Trophoblast cell (in vitro differentiated cells and primary cell): ENCODE data around the gene DNAJB6.

Source experiments
- DNase-seq, 2 donors: peaks; one replicate each; pipeline ENCODE4 v3.0.0-alpha.2; 2016
- H2AFZ ChIP-seq: 2 replicates; pipeline ENCODE4 v1.6.1; 2013; ENCODE audit warnings: low read length, moderate library complexity, mild to moderate bottlenecking; ENCODE audit not compliant: insufficient read depth, poor library complexity
- H2AK5ac ChIP-seq: 2 replicates; pipeline ENCODE4 v1.6.1; 2013; ENCODE audit warnings: mild to moderate bottlenecking, low read length
- H2BK120ac ChIP-seq: 2 replicates; pipeline ENCODE4 v1.6.1; 2013; ENCODE audit warnings: low read length, mild to moderate bottlenecking, moderate library complexity; ENCODE audit not compliant: insufficient read depth, poor library complexity
- H2BK12ac ChIP-seq: 2 replicates; pipeline ENCODE4 v1.6.1; 2013; ENCODE audit warnings: mild to moderate bottlenecking, low read length, moderate library complexity
- H2BK5ac ChIP-seq: 2 replicates; pipeline ENCODE4 v1.6.1; 2013; ENCODE audit warnings: low read length, low read depth, moderate library complexity, mild to moderate bottlenecking; ENCODE audit not compliant: poor library complexity
- H3K14ac ChIP-seq: 2 replicates; pipeline ENCODE4 v1.6.1; 2013; ENCODE audit warnings: mild to moderate bottlenecking, low read length
- H3K18ac ChIP-seq: 2 replicates; pipeline ENCODE4 v1.6.1; 2013; ENCODE audit warnings: mild to moderate bottlenecking, low read length
- H3K23ac ChIP-seq: 2 replicates; pipeline ENCODE4 v1.6.1; 2013; ENCODE audit warnings: low read length
- H3K27ac ChIP-seq: 2 replicates; pipeline ENCODE4 v1.5.1; 2013; ENCODE audit warnings: low read depth, mild to moderate bottlenecking, inconsistent platforms, low read length, moderate library complexity
- H3K27me3 ChIP-seq: 2 replicates; pipeline ENCODE4 v1.6.1; 2013; ENCODE audit warnings: inconsistent platforms, mild to moderate bottlenecking, low read length, moderate library complexity; ENCODE audit not compliant: insufficient read depth
- H3K36me3 ChIP-seq, 2 experiments: 1 replicate in 1 of 2; 2 replicates in 1 of 2; pipeline ENCODE4 v1.6.1; 2013; ENCODE audit warnings: low read length in 2 of 2, mild to moderate bottlenecking in 2 of 2, moderate library complexity in 1 of 2; ENCODE audit not compliant: insufficient read depth in 2 of 2, control insufficient read depth in 1 of 2
- H3K4ac ChIP-seq: 2 replicates; pipeline ENCODE4 v1.6.1; 2013; ENCODE audit warnings: low read depth, mild to moderate bottlenecking, low read length, moderate library complexity
- H3K4me1 ChIP-seq, 2 experiments: 1 replicate in 1 of 2; 2 replicates in 1 of 2; pipeline ENCODE4 v1.6.1; 2013; ENCODE audit warnings: low read length in 2 of 2, mild to moderate bottlenecking in 2 of 2, moderate library complexity in 1 of 2; ENCODE audit not compliant: insufficient read depth in 2 of 2, control insufficient read depth in 1 of 2
- H3K4me2 ChIP-seq: 2 replicates; pipeline ENCODE4 v1.6.1; 2013; ENCODE audit warnings: inconsistent platforms, mild to moderate bottlenecking, low read length, moderate library complexity
- H3K4me3 ChIP-seq: 2 replicates; pipeline ENCODE4 v1.5.1; 2013; ENCODE audit warnings: mild to moderate bottlenecking, low read depth, low read length, inconsistent platforms
- H3K79me1 ChIP-seq: one replicate; pipeline ENCODE4 v1.6.1; 2013; ENCODE audit warnings: low read length
- H3K79me2 ChIP-seq: 2 replicates; pipeline ENCODE4 v1.6.1; 2013; ENCODE audit warnings: low read length, mild to moderate bottlenecking; ENCODE audit not compliant: control insufficient read depth, insufficient read depth, poor library complexity
- H3K9ac ChIP-seq: 2 replicates; pipeline ENCODE4 v1.6.1; 2013; ENCODE audit warnings: mild to moderate bottlenecking, low read length
- H3K9me3 ChIP-seq: 2 replicates; pipeline ENCODE4 v1.6.1; 2013; ENCODE audit warnings: low read depth, mild to moderate bottlenecking, control low read depth, inconsistent platforms, low read length; ENCODE audit not compliant: insufficient read depth
- H4K12ac ChIP-seq: 2 replicates; pipeline ENCODE4 v1.6.1; 2013; ENCODE audit warnings: low read depth, mild to moderate bottlenecking, low read length, moderate library complexity
- H4K8ac ChIP-seq: 2 replicates; pipeline ENCODE4 v1.6.1; 2013; ENCODE audit warnings: low read depth, mild to moderate bottlenecking, low read length, moderate library complexity
- H4K91ac ChIP-seq: one replicate; pipeline ENCODE4 v1.6.1; 2013; ENCODE audit warnings: low read depth, mild to moderate bottlenecking, low read length, moderate library complexity
- WGBS: extraction: QIAGEN DNeasy Blood & Tissue Kit; methylation state at CpG from one replicate; pipeline ENCODE4 v1.1.7; 2013; ENCODE audit warnings: missing lambda C conversion rate; ENCODE audit not compliant: insufficient read length, insufficient coverage; ENCODE audit errors: extremely low coverage; 5-methylcytosine and 5-hydroxymethylcytosine counted together

The DNAJB6 gene

GRCh38 chr7:157460721-157461120, 123.9 kb downstream of the DNAJB6 start:
- H4K8ac ChIP-seq: no peak overlapping the region
- WGBS: no CpG with 5 or more reads among the region's 11 CpGs
- H3K79me2 ChIP-seq: no peaks in the 10 kb centered on the region
- no peak overlapping the region for H3K18ac ChIP-seq
- H3K27ac ChIP-seq: no peak overlapping the region
- no peaks in the 10 kb centered on the region for H3K79me1 ChIP-seq
- no peak overlapping the region for H2AFZ ChIP-seq
- no peak overlapping the region for H3K14ac ChIP-seq
- no peak overlapping the region for H3K4me3 ChIP-seq
- no peak overlapping the region for H2AK5ac ChIP-seq
- no peak overlapping the region for H4K12ac ChIP-seq
- H3K27me3 ChIP-seq: no peaks in the 10 kb centered on the region
- H3K4me1 ChIP-seq: no peaks in the 10 kb centered on the region
- H3K9ac ChIP-seq: no peak overlapping the region
- H3K4ac ChIP-seq: no peak overlapping the region
- no peak overlapping the region for H3K4me2 ChIP-seq
- H3K23ac ChIP-seq: no peak overlapping the region
- no peaks in the 10 kb centered on the region for H3K9me3 ChIP-seq
- H3K36me3 ChIP-seq: no peaks in the 10 kb centered on the region
- H4K91ac ChIP-seq: no peak overlapping the region
- H2BK120ac ChIP-seq: no peak overlapping the region
- no peak overlapping the region for H2BK5ac ChIP-seq
- no peak overlapping the region for H2BK12ac ChIP-seq
- DNase-seq: no peak

- no peak overlapping the region for H2BK120ac ChIP-seq
- H4K8ac ChIP-seq: no peak overlapping the region
- H3K14ac ChIP-seq: no peak overlapping the region
- H2BK12ac ChIP-seq: no peak overlapping the region
- no peak for DNase-seq
- no peaks in the 10 kb centered on the region for H3K79me1 ChIP-seq
- no peak overlapping the region for H4K12ac ChIP-seq
- no peak overlapping the region for H2AK5ac ChIP-seq
- H3K27ac ChIP-seq: no peak overlapping the region
- no peak overlapping the region for H3K23ac ChIP-seq
- H3K79me2 ChIP-seq: no peaks in the 10 kb centered on the region
- H3K4me3 ChIP-seq: no peak overlapping the region
- no peak overlapping the region for H2BK5ac ChIP-seq
- H3K4me1 ChIP-seq: no peaks in the 10 kb centered on the region
- WGBS: no CpG with 5 or more reads among the region's 12 CpGs
- no peaks in the 10 kb centered on the region for H3K27me3 ChIP-seq
- H3K18ac ChIP-seq: no peak overlapping the region
- H2AFZ ChIP-seq: no peak overlapping the region
- no peak overlapping the region for H3K9ac ChIP-seq
- no peaks in the 10 kb centered on the region for H3K9me3 ChIP-seq
- H4K91ac ChIP-seq: no peak overlapping the region
- H3K4me2 ChIP-seq: no peak overlapping the region
- H3K4ac ChIP-seq: no peak overlapping the region
- H3K36me3 ChIP-seq: no peaks in the 10 kb centered on the region
Observed at GRCh38 chr7:157461573-157462418, 125.0 kb downstream of the DNAJB6 start.

- no peak overlapping the region for H2AK5ac ChIP-seq
- H2AFZ ChIP-seq: no peak overlapping the region
- no CpG with 5 or more reads among the region's 20 CpGs for WGBS
- no peaks in the 10 kb centered on the region for H3K36me3 ChIP-seq
- H2BK120ac ChIP-seq: no peak overlapping the region
- H3K79me1 ChIP-seq: no peaks in the 10 kb centered on the region
- H3K14ac ChIP-seq: no peak overlapping the region
- H2BK5ac ChIP-seq: no peak overlapping the region
- no peaks in the 10 kb centered on the region for H3K9me3 ChIP-seq
- no peak overlapping the region for H3K4me3 ChIP-seq
- no peak overlapping the region for H4K8ac ChIP-seq
- H4K91ac ChIP-seq: no peak overlapping the region
- no peak overlapping the region for H4K12ac ChIP-seq
- no peak overlapping the region for H2BK12ac ChIP-seq
- no peak overlapping the region for H3K4me2 ChIP-seq
- no peak overlapping the region for H3K9ac ChIP-seq
- H3K27me3 ChIP-seq: no peaks in the 10 kb centered on the region
- H3K79me2 ChIP-seq: no peaks in the 10 kb centered on the region
- no peaks in the 10 kb centered on the region for H3K4me1 ChIP-seq
- no peak overlapping the region for H3K23ac ChIP-seq
- DNase-seq: no peak
- no peak overlapping the region for H3K18ac ChIP-seq
- H3K4ac ChIP-seq: no peak overlapping the region
- H3K27ac ChIP-seq: no peak overlapping the region
Observed at GRCh38 chr7:157462419-157462771, 125.6 kb downstream of the DNAJB6 start.

- no CpG with 5 or more reads among the region's 10 CpGs for WGBS
Observed at GRCh38 chr7:157462840-157463239, 126.0 kb downstream of the DNAJB6 start.

More at GRCh38 chr7:157462840-157463239, 126.0 kb downstream of the DNAJB6 start:
- no peak overlapping the region for H3K23ac ChIP-seq
- no peaks in the 10 kb centered on the region for H3K4me1 ChIP-seq
- no peak overlapping the region for H4K91ac ChIP-seq
- H4K8ac ChIP-seq: no peak overlapping the region
- H3K9me3 ChIP-seq: no peaks in the 10 kb centered on the region
- no peaks in the 10 kb centered on the region for H3K36me3 ChIP-seq
- H3K27ac ChIP-seq: no peak overlapping the region
- no peak overlapping the region for H3K9ac ChIP-seq
- no peak overlapping the region for H2BK12ac ChIP-seq
- H3K4ac ChIP-seq: no peak overlapping the region
- H3K18ac ChIP-seq: no peak overlapping the region
- H2BK120ac ChIP-seq: no peak overlapping the region
- H3K4me3 ChIP-seq: no peak overlapping the region
- no peaks in the 10 kb centered on the region for H3K79me2 ChIP-seq
- H2AK5ac ChIP-seq: no peak overlapping the region
- H2BK5ac ChIP-seq: no peak overlapping the region
- H4K12ac ChIP-seq: no peak overlapping the region
- no peaks in the 10 kb centered on the region for H3K27me3 ChIP-seq
- no peak overlapping the region for H2AFZ ChIP-seq
- H3K14ac ChIP-seq: no peak overlapping the region
- H3K4me2 ChIP-seq: no peak overlapping the region
- H3K79me1 ChIP-seq: no peaks in the 10 kb centered on the region
- no peak for DNase-seq
